Measurements from ENCODE around the gene SDF2L1. TPM values are rescaled to one million over a fixed set of nuclear protein-coding genes. Genes with fewer than 3 reads are reported as not detected.
A peak's percentile ranks its signal among the peaks of the same experiment; 100 is the strongest.

SDF2L1 gene
- total and polyA plus RNA-seq, 10 of the 15 experiments (the other 5 are each of a cell fraction or from before 2014, with no cell fraction given), result 3.0 to 214 (median 55.5) TPM

DNA sequence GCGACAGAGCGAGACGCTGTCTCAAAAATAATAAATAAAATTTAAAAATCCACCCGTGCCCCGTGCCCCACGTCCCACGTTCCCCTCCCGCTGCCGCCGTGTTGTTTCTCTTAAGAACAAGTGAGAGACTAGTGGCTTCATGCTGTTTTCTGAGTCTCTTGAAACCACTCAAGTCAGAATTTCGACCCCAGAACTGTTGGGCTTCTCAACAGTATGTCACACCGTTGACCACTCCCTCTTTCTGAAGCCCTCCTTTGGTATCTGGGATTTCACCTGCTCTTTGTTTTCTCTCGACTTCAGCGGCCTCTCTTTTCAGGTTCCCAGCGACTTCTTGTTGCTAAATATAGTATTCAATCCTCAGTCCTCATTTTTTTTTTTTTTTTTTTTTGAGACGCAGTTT, 24.7 kb downstream of the SDF2L1 start:
- H3K9ac ChIP-seq (ENCODE audit: control insufficient read depth, insufficient read depth, low read length), result peak overlapping the region; percentile 8
- H4K20me1 ChIP-seq (ENCODE audit: control insufficient read depth, insufficient read depth), result no peaks in the 10 kb centered on the region
- no peaks in the 10 kb centered on the region for H3K27me3 ChIP-seq (replicated peaks in 1 of 2; ENCODE audit: control insufficient read depth in 2 of 2, insufficient read depth in 2 of 2, low read length in 1 of 2)
- TF ChIP-seq HDAC6 (IDR thresholded peaks at IDR 0.05; ENCODE audit: unreplicated experiment), result no peak
- TF ChIP-seq IRF4 (IDR thresholded peaks at IDR 0.05; ENCODE audit: low read depth, low read length), result no peak
- TF ChIP-seq, protein P1, sequence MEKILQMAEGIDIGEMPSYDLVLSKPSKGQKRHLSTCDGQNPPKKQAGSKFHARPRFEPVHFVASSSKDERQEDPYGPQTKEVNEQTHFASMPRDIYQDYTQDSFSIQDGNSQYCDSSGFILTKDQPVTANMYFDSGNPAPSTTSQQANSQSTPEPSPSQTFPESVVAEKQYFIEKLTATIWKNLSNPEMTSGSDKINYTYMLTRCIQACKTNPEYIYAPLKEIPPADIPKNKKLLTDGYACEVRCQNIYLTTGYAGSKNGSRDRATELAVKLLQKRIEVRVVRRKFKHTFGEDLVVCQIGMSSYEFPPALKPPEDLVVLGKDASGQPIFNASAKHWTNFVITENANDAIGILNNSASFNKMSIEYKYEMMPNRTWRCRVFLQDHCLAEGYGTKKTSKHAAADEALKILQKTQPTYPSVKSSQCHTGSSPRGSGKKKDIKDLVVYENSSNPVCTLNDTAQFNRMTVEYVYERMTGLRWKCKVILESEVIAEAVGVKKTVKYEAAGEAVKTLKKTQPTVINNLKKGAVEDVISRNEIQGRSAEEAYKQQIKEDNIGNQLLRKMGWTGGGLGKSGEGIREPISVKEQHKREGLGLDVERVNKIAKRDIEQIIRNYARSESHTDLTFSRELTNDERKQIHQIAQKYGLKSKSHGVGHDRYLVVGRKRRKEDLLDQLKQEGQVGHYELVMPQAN (conservative IDR thresholded peaks at IDR 0.05), result no peak
- TF ChIP-seq ATF7 (IDR thresholded peaks at IDR 0.05; ENCODE audit: low read depth), result no peak
- TF ChIP-seq ZBTB40 (IDR thresholded peaks at IDR 0.05; ENCODE audit: borderline replicate concordance), result no peak
- TF ChIP-seq POLR2AphosphoS5 (IDR thresholded peaks at IDR 0.05; ENCODE audit: low read length), result no peak
- TF ChIP-seq ZBED1 (IDR thresholded peaks at IDR 0.05; ENCODE audit: borderline replicate concordance), result no peak
- H3K4me3 ChIP-seq, result peak overlapping the region; percentile 71
- RAD21 ChIA-PET (ENCODE audit: unreplicated experiment), result no interaction called here
- no peaks in the 10 kb centered on the region for H3K9me3 ChIP-seq (replicated peaks; ENCODE audit: control insufficient read depth, insufficient read depth, low read length)
- SMC1A ChIA-PET (ENCODE audit: uncharacterized antibody, unreplicated experiment), result no interaction called here
- peaks cover 6% of the 10 kb centered on the region; the same call in 1 of the 2 replicates for H3K4me1 ChIP-seq (ENCODE audit: control insufficient read depth, insufficient read depth, low read length)
- intact Hi-C loops (cut with micrococcal nuclease; ENCODE audit: unreplicated experiment) (no loop called here), in situ Hi-C loops (cut with MboI) (no loop called here)
- BruUV-seq (replicated peaks), result no TSS peak
- no peak overlapping the region for H2AFZ ChIP-seq (ENCODE audit: control insufficient read depth, low read depth, low read length)
- peaks cover 15% of the 10 kb centered on the region for H3K79me2 ChIP-seq (ENCODE audit: control insufficient read depth, insufficient read depth, low read length)
- ATAC-seq (peak; percentile 7; the same call in 2 of the 3 replicates), FAIRE-seq (peak; percentile 69), DNase-seq (ENCODE audit: low read depth, low spot score) (no peak)
- POLR2A ChIA-PET, result interaction anchor here (0.7 to 2.0 kb wide), 2 partner anchors 20 to 31 kb away, joined by 5 to 8 read pairs; no protein-coding TSS in a partner anchor
- H3K4me2 ChIP-seq (ENCODE audit: control insufficient read depth, insufficient read depth), result peak overlapping the region; percentile 66
- CTCF ChIA-PET, result interaction anchor here (1.3 kb wide), 1 partner anchor 37 kb away, joined by 9 read pairs; the partner anchor contains the start of gene YDJC
- H3K27ac ChIP-seq (ENCODE audit: control insufficient read depth, insufficient read depth), result no peak overlapping the region; the same call in 1 of the 2 replicates
- 50% methylated on average over 15 of the region's 16 CpGs for WGBS (ENCODE audit: insufficient coverage, insufficient replicate concordance, low lambda C conversion rate, missing lambda C conversion rate)
- H3K36me3 ChIP-seq (ENCODE audit: control insufficient read depth in 2 of 2, insufficient read depth in 2 of 2, low read length in 1 of 2), result peaks cover 3 to 14% of the 10 kb centered on the region in 2 experiments

Data from GM12878 (cell line).